ENCODE results near the gene MAPK8IP3.
A peak's percentile ranks its signal among the peaks of the same experiment; 100 is the strongest.

The MAPK8IP3 gene

GRCh38 chr16:1812732-1813163 lies 106.8 kb downstream of the MAPK8IP3 start:
- peak; percentile 57 for DNase-seq

GRCh38 chr16:1815461-1815860 lies 109.5 kb downstream of the MAPK8IP3 start:
- DNase-seq: no peak

GRCh38 chr16:1816396-1817275 lies 110.6 kb downstream of the MAPK8IP3 start:
- DNase-seq: no peak

GRCh38 chr16:1817276-1817589 lies 111.2 kb downstream of the MAPK8IP3 start:
- no peak for DNase-seq

GRCh38 chr16:1817716-1818115 lies 111.7 kb downstream of the MAPK8IP3 start:
- no peak for DNase-seq

GRCh38 chr16:1818204-1818872 lies 112.3 kb downstream of the MAPK8IP3 start:
- no peak for DNase-seq

GRCh38 chr16:1818873-1819525 lies 113.0 kb downstream of the MAPK8IP3 start:
- DNase-seq: no peak

- no peak for DNase-seq
Measured at GRCh38 chr16:1819611-1820010, 113.6 kb downstream of the MAPK8IP3 start.
